Stimulated activated effector memory CD8-positive, alpha-beta T cell treated with anti-CD3 and anti-CD28 coated beads, Interleukin-12 subunit alpha, Interleukin-12 subunit beta, amount 100 ng/mL, for 72 hours (primary cell): ENCODE data around the gene MZT2A.
"Not testable (repeated sequence)": the region's sequence is repeated elsewhere in the genome, so short reads cannot be mapped to it uniquely, and the experiment has no call there.

Experiments
- ATAC-seq: fragments of 150-1000 bp; cut with Tn5 transposase; 2 replicates; pipeline ENCODE4 v1.10.0; 2021
- DNase-seq, 2 donors: peaks; one replicate each; pipeline ENCODE4 v3.0.0; 2021 to 2022; ENCODE audit warnings: low spot score in 2 of 2
- H3K27ac Mint-ChIP-seq: one replicate; pipeline ENCODE4 v1.8.0; 2022; ENCODE audit warnings: mild to moderate bottlenecking, mixed read lengths
- H3K36me3 Mint-ChIP-seq: one replicate; pipeline ENCODE4 v1.8.0; 2022; ENCODE audit warnings: mild to moderate bottlenecking, mixed read lengths
- H3K4me1 Mint-ChIP-seq: one replicate; pipeline ENCODE4 v1.8.0; 2022; ENCODE audit warnings: mixed read lengths
- H3K4me3 Mint-ChIP-seq: one replicate; pipeline ENCODE4 v1.8.0; 2022; ENCODE audit warnings: mild to moderate bottlenecking, mixed read lengths
- H3K9me3 Mint-ChIP-seq: one replicate; pipeline ENCODE4 v1.8.0; 2022; ENCODE audit warnings: mixed read lengths

The MZT2A gene

DNA sequence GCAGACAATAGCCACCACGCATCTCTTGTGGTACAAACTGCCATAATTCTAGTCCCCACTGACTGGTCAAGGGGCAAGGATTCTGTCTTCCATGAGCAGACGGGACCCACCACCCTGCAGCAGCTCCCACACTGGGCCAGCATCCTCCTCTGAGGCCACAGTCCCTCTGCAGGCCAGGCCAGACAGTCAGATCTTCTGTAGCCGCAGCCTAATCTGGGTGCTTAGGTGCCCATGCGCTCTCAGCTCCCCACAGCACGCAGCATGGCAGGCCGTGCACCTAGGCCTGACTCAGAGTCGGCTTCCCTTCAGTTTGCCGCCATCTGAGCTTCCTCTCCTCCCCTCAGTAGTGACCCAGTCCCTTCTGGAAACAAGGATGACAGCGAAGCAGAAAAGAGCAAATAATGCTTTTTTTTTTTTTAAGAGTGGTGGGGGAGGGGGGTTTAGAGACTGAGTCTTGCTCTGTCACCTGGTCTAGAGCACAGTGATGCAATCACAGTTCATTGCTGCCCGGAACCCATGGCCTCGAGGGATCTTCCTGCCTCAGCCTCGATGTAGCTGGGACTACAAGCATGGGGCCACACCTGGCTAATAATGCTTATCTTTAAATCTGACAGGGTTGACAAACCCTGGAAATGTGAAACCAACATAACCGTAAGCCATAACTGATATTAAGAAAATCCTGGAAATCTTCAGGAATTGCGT lies 5.8 kb downstream of the MZT2A start:
- ATAC-seq, DNase-seq, H3K9me3 Mint-ChIP-seq, H3K27ac Mint-ChIP-seq, H3K4me3 Mint-ChIP-seq: not testable (repeated sequence)
- Mint-ChIP-seq H3K36me3 (peaks cover 35% of the 10 kb centered on the region), H3K4me1 (peaks cover 30% of the 10 kb centered on the region)

DNA sequence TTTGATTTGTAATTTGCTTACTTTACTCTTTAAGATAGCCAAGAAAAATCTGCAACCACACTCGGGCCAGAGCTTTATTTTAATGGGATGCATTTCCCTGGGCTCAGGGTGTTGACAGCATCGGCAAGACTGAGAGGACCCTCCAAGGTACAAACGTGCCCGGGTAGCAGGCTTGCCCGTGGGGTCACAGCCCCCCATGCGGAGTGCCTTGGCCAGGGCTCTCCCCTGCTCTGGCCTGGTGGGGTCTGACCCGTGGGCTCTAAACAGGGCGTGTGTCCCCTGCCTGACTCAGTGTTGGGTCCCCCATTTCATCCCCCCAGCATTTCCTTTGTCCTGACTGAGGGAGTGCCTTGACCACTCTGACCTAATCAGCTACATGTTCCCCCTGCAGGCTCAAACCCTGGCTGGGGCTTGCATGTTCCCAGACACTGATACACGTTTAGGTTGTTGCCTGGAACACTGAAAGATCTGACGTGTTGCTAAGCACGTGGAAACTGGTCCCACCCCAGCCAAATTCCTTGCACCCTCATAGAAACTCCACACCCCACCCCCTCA lies 7.2 kb downstream of the MZT2A start:
- Mint-ChIP-seq H3K36me3 (peaks cover 29% of the 10 kb centered on the region), H3K4me1 (peaks cover 16% of the 10 kb centered on the region)
- H3K4me3 Mint-ChIP-seq, DNase-seq, H3K9me3 Mint-ChIP-seq, H3K27ac Mint-ChIP-seq, ATAC-seq: not testable (repeated sequence)

DNA sequence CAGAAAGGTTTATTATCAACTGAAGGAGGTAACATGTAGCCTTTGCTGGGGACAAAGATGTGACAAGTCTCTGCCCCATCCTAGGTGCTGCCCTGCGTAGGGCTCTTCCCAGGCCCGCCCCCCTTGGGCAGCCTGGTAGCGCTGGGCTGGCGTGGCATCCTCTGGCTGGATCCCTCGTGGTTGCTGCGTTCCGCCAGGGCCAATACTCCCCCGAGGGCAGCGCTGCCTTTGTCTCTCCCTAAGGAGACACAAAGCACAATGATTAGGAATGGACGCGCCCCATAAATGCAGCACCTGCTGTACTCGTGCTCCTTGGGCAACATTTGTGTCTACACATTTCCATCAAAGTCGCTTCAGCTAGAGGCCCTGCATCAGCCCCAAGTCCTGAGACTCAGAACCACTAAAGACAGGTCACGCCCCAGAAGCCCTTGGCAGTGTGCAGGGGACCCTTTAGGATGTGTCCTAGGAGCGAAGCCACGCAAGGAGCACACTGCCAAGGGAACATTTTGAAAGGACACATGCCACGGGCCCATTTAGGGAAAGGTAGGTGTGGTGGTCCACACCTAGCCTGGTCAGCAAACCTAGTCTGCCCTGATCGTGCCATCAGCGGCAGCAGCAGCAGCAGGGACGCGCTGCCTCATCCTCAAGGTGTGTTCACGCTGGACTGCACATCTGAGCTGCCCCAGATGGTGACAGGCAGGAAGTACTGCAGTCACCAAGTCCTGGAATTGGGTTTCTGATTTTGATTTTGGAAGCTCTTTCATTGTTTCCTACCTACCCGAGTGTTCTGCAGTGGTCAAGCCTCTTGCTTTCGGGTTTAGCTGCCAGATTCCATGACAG lies 8.0 kb downstream of the MZT2A start:
- Mint-ChIP-seq H3K36me3 (peaks cover 29% of the 10 kb centered on the region), H3K4me1 (peaks cover 14% of the 10 kb centered on the region)
- ATAC-seq, H3K27ac Mint-ChIP-seq, H3K4me3 Mint-ChIP-seq, DNase-seq, H3K9me3 Mint-ChIP-seq: not testable (repeated sequence)

DNA sequence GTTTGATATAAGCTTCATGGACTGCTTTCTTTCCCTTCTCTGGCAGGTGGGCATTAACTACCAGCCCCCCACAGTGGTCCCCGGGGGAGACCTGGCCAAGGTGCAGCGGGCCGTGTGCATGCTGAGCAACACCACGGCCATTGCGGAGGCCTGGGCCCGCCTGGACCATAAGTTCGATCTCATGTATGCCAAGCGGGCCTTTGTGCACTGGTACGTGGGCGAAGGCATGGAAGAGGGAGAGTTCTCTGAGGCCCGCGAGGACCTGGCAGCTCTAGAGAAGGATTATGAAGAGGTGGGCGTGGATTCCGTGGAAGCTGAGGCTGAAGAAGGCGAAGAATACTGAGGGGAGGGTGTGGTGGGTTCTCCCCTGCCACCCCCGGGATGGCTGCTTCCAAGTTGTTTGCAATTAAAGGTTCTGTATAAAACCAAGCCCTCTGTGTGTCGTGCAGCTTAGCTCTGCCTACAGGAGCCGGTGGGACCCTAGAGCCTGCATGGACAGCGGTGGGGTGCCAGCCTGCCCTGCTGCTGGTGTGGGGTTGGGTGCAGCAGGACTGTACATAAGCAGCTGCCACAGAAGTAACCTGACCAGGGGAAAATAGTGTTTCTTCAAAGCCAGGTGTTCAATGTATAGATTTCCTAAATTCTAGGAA lies 9.6 kb downstream of the MZT2A start:
- H3K4me3 Mint-ChIP-seq, H3K27ac Mint-ChIP-seq: not testable (repeated sequence)

DNA sequence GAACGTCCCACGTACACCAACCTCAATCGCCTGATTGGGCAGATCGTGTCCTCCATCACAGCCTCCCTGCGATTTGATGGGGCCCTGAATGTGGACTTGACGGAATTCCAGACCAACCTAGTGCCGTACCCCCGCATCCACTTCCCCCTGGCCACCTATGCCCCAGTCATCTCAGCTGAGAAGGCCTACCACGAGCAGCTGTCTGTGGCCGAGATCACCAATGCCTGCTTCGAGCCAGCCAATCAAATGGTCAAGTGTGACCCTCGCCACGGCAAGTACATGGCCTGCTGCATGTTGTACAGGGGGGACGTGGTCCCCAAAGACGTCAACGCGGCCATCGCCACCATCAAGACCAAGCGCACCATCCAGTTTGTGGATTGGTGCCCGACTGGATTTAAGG lies 11.8 kb downstream of the MZT2A start:
- not testable (repeated sequence) for H3K36me3 Mint-ChIP-seq

More for the DNA sequence above, 9.6 kb downstream of the MZT2A start:
- not testable (repeated sequence) for ATAC-seq, H3K4me1 Mint-ChIP-seq, DNase-seq, H3K9me3 Mint-ChIP-seq
- H3K36me3 Mint-ChIP-seq: peaks cover 17% of the 10 kb centered on the region

DNA sequence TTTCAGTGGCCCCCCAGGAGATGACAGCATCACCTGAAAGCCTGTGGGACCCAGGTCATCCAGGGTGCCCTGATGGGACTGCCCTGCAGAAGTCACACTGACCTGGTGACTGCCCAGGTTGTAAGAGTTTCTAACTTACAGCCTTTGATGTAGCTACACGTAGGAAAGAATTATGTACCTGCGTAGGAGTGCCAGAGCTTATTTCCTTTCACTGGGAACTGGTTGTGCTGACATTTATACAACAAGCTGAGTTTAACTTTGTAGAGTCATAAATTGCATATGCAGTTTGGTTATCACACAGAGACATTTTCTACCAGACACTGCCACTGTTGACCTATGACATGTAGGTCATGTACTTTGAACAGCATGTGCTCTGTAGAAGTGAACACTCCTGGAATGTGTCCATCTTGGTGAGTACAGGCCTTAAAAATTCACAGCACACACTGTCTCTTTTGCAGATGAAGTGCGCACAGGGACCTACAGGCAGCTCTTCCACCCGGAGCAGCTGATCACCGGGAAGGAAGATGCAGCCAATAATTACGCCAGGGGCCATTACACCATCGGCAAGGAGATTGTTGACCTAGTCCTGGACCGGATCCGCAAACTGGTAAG lies 13.2 kb downstream of the MZT2A start:
- H3K4me3 Mint-ChIP-seq, H3K27ac Mint-ChIP-seq, DNase-seq, ATAC-seq, H3K4me1 Mint-ChIP-seq, H3K36me3 Mint-ChIP-seq, H3K9me3 Mint-ChIP-seq: not testable (repeated sequence)

More for the DNA sequence above, 11.8 kb downstream of the MZT2A start:
- not testable (repeated sequence) for DNase-seq, ATAC-seq, H3K27ac Mint-ChIP-seq, H3K4me3 Mint-ChIP-seq, H3K9me3 Mint-ChIP-seq, H3K4me1 Mint-ChIP-seq

DNA sequence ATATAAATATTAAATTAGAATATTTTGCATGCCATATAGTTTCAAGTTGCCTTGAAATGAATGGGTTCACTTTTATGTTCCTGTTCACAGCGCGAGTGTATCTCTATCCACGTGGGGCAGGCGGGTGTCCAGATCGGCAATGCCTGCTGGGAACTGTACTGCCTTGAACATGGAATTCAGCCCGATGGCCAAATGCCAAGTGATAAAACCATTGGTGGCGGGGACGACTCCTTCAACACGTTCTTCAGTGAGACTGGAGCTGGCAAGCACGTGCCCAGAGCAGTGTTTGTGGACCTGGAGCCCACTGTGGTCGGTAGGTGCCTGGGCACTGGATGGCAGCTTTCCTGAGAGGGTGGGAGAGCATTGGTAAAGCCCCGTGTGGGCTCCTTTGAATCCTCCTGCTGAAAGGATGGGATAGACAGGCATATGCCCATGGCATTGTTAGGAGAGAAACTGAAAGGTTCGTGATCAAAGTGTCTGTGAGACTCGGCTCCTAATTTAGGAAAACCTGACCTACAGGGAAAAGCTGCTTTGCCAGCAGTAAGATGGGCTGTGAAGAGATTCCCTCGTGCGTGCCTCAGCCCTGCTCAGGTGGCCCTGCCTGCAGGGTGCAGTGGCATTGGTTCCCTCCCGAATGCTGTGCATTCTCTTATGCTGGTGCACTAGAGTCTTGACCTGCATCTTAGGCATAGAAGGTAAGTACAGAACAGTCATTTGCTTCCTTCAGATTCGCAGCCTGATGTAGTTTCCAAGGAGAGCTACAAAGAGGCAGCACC lies 13.9 kb downstream of the MZT2A start:
- ATAC-seq, H3K27ac Mint-ChIP-seq, DNase-seq, H3K9me3 Mint-ChIP-seq, H3K4me3 Mint-ChIP-seq, H3K36me3 Mint-ChIP-seq, H3K4me1 Mint-ChIP-seq: not testable (repeated sequence)

DNA sequence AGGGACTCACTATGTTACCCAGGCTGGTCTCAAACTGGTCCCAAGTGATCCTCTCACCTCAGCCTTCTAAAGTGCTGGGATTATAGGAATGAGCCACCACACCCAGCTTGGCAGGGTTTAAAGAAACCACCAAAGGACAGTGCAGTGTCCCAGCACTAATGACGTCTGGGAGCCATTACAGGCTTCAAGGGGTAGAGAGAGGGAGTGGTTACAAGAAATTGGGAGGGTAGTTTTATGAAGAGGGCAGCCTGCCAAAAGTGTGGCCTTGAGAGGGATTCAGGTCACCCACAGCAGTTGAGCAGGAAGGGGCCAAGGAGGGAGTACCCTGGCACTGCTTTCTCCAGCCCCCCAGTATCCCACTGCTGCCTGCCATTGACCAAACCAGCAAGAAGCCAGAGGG lies 15.0 kb downstream of the MZT2A start:
- H3K27ac Mint-ChIP-seq, H3K9me3 Mint-ChIP-seq, H3K36me3 Mint-ChIP-seq, DNase-seq, ATAC-seq, H3K4me3 Mint-ChIP-seq, H3K4me1 Mint-ChIP-seq: not testable (repeated sequence)

DNA sequence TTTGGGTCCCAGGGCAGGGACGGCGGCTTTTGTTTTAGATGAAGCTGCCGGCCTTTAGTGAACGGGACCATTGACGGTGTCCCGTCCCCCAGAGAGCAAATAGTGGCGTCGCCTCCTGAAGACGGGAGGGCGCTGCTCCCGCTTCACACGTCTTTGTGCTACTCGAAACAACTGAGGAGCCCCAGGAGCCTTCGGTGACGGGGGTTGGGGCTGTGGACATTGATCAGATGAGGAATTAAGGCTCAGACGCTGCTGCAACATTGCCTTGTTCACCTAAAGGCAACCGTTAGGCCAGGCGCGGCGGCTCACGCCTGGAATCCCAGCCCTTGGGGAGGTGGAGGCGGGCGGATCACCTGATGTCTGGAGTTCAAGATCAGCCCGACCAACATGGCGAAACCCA lies 15.8 kb downstream of the MZT2A start:
- H3K36me3 Mint-ChIP-seq, H3K4me1 Mint-ChIP-seq, ATAC-seq, DNase-seq, H3K9me3 Mint-ChIP-seq, H3K4me3 Mint-ChIP-seq, H3K27ac Mint-ChIP-seq: not testable (repeated sequence)

DNA sequence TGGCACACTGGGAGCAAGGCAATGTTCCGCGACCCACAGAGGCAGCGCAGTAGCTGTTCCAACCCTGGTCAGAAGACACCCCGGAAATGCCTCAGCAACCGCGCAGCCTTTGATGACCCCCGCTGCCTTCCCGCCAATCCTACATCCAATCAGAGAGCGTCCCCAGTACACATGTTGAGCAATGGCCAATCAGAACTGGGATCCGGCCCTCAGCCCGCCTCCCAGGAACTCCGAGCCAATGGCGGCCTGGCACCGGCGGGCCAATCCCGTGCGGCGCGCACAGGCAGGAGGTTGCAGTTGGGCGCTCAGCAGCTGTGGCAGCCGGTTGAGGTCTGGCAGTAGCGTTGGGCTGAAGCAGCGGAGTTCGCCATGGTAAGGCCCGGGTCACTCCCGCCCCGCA lies 16.4 kb downstream of the MZT2A start, which contains the start of gene TUBA3D:
TSS of gene TUBA3D (plus strand) at position 289 of the 400 bp plus-strand sequence. CDS start at position 370, 81 bp downstream.
- DNase-seq: no peak
- H3K9me3 Mint-ChIP-seq: no peaks in the 10 kb centered on the region
- no peaks in the 10 kb centered on the region for H3K36me3 Mint-ChIP-seq
- H3K27ac Mint-ChIP-seq: peak within 1 kb of the TSS; percentile 54
- H3K4me3 Mint-ChIP-seq: no peak within 1 kb of the TSS
- no peak for ATAC-seq
- H3K4me1 Mint-ChIP-seq: no peaks in the 10 kb centered on the region

DNA sequence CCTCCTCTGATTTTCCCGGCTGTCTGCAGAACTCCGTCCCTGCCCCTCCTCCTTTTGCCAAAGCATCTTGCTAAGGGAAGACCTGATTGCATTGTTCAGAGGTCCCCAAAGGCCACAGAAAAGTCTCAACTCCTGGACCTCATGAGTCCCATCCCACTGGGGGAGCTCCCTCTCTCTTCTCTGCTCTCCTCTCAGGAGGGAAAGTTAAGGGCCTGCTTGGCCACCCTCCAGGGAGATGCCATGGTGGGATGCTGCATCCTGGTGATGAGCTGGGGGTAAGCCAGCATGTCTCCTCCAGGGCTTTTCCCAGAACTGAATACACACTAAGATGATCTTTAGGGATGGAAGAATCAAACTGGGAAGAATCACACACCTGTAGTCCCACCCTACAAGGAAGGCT lies 18.9 kb downstream of the MZT2A start:
- H3K9me3 Mint-ChIP-seq, H3K4me3 Mint-ChIP-seq, ATAC-seq, H3K36me3 Mint-ChIP-seq, H3K27ac Mint-ChIP-seq, DNase-seq, H3K4me1 Mint-ChIP-seq: not testable (repeated sequence)

DNA sequence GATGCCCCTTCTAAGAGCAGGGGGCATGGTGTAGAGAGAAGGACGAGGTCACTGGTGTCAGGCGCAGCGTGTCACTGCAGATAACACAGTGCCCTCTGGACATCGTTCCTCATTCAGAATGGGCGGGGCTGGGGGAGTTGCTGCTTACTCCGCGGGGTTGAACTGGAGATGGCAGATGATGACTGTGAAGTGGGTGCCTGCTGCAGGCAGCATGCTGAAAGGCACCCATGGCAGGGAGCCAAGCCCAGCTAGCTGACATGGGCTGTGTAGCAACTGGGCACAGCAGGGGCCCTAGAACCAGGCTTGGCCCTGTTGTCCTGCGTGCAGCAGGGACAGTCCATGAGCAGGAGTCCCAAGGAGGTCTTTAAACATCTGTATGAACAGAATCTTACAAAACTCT lies 20.6 kb downstream of the MZT2A start:
- not testable (repeated sequence) for ATAC-seq, H3K27ac Mint-ChIP-seq

DNA sequence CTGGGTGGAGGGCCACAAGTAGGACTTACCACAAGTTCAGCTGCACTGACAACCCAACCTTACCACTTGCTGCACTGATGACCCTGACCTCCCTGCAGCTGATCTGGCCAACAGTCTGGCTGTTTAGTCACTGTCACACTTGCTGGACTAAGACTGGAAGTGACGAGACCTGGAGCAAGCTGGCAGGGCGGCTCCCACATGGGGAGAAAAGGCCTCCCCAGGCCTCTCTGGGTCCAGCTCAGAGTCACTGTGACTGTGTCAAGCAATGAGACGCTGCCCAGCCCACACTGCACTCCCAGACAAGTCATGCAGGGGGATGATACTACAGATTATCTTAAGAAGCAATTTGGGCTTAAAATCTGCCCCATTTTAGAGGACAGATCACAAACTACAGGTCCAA lies 21.3 kb downstream of the MZT2A start:
- not testable (repeated sequence) for H3K4me3 Mint-ChIP-seq, H3K36me3 Mint-ChIP-seq, H3K27ac Mint-ChIP-seq, H3K9me3 Mint-ChIP-seq, H3K4me1 Mint-ChIP-seq, ATAC-seq, DNase-seq

More for the DNA sequence above, 20.6 kb downstream of the MZT2A start:
- H3K4me3 Mint-ChIP-seq, H3K36me3 Mint-ChIP-seq, DNase-seq, H3K4me1 Mint-ChIP-seq, H3K9me3 Mint-ChIP-seq: not testable (repeated sequence)

DNA sequence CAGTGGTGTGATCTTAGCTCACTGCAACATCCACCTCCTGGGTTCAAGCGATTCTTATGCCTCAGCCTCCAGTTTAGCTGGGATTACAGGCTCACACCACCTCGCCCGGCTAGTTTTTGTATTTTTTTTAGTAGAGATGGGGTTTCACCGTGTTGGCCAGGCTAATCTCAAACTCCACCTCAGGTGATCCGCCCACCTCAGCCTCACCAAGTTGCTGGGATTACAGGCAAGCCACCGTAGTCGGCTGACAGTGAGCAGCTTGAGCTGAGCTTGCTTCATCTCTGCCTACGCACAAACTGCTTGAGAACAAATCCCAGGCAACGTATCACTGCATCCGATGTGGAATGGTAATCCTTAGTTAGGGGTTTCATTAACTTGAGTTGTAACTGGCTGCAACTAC lies 24.5 kb downstream of the MZT2A start:
- ATAC-seq, H3K27ac Mint-ChIP-seq, DNase-seq, H3K4me3 Mint-ChIP-seq, H3K4me1 Mint-ChIP-seq, H3K36me3 Mint-ChIP-seq, H3K9me3 Mint-ChIP-seq: not testable (repeated sequence)
